Omental fat pad (tissue), 4 donors: Measurements from ENCODE around the gene MRPL43. TPM values are rescaled to one million over a fixed set of nuclear protein-coding genes. Genes with fewer than 3 reads are reported as not detected.

Experiments
- ATAC-seq: fragments of 150-250 bp; one replicate; pipeline ENCODE4 v1.9.1; 2016; ENCODE audit warnings: mild to moderate bottlenecking, moderate library complexity; ENCODE audit not compliant: low FRiP score
- DNase-seq: peaks from one replicate; pipeline ENCODE4 v3.0.0-alpha.2; 2019; ENCODE audit warnings: low spot score
- total RNA-seq, 4 donors: library from RNA; depleted of rRNA; stranded (reverse); fragments of >200 nt; gene quantifications; one replicate each; pipeline ENCODE4 v1.1.0, GENCODE V29; 2016
- TF ChIP-seq, protein P1 (sequence below), 3 donors: fragments of 450-650 bp; IDR thresholded peaks; one replicate each; pipeline ENCODE4 v1.5.1; 2016 to 2017; ENCODE audit warnings: antibody characterized with exemption in 3 of 3, mild to moderate bottlenecking in 3 of 3, moderate library complexity in 2 of 3

The MRPL43 gene
- total RNA-seq, 4 donors from 2014 or later, result 59.7 to 97.0 (median 79.3) TPM

DNA sequence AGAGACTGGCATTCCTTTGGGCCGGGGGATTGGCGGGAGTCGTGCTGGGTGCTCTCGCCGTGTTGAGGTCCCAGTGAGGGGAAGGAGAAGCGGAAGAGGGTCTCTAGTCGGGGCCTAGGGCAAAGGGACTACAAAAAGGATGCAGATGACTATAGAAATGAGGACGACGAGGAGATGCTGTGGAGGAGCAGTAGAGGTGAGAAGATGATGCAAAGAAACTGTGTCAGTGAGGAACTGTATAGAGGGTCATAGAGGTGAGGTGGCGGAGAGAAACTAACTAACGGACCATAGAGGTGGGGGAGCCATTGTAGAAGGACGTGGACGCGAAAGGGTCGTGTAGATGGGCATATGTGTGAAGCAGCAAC, 370 bp upstream of the MRPL43 start:
- TF ChIP-seq, protein P1, sequence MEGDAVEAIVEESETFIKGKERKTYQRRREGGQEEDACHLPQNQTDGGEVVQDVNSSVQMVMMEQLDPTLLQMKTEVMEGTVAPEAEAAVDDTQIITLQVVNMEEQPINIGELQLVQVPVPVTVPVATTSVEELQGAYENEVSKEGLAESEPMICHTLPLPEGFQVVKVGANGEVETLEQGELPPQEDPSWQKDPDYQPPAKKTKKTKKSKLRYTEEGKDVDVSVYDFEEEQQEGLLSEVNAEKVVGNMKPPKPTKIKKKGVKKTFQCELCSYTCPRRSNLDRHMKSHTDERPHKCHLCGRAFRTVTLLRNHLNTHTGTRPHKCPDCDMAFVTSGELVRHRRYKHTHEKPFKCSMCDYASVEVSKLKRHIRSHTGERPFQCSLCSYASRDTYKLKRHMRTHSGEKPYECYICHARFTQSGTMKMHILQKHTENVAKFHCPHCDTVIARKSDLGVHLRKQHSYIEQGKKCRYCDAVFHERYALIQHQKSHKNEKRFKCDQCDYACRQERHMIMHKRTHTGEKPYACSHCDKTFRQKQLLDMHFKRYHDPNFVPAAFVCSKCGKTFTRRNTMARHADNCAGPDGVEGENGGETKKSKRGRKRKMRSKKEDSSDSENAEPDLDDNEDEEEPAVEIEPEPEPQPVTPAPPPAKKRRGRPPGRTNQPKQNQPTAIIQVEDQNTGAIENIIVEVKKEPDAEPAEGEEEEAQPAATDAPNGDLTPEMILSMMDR (IDR thresholded peaks at IDR 0.05), result no peak
- no peak for ATAC-seq
- no peak for DNase-seq

DNA sequence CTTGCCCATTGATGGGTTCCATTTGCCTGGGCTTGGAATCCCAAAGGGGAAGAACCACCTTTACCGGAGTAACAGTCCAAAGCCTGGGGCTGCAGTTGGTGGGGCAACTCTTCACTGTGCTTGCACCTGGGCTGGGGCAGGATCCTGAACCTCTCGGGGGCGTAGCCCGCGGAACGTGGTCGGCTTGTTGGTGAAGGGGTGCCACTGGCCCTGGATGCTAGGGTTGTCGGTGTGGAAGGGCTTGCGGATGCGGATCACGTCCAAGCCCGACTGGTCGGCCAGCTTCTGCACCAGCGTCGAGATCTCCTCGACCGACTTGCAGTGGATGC, 710 bp downstream of the MRPL43 start:
- TF ChIP-seq, protein P1 (IDR thresholded peaks at IDR 0.05), result no peak
- ATAC-seq, result no peak
- DNase-seq, result no peak

- TF ChIP-seq, protein P1 (IDR thresholded peaks at IDR 0.05), result no peak
- ATAC-seq (no peak), DNase-seq (no peak)
Measured at GRCh38 chr10:100985336-100985735, 2.0 kb downstream of the MRPL43 start.

GRCh38 chr10:100984672-100985177, 2.6 kb downstream of the MRPL43 start:
- ATAC-seq, result no peak
- no peak for DNase-seq
- TF ChIP-seq, protein P1 (IDR thresholded peaks at IDR 0.05), result no peak

- TF ChIP-seq, protein P1 (IDR thresholded peaks at IDR 0.05), result no peak
- ATAC-seq (no peak), DNase-seq (no peak)
Measured at GRCh38 chr10:100983868-100984671, 3.2 kb downstream of the MRPL43 start.

DNA sequence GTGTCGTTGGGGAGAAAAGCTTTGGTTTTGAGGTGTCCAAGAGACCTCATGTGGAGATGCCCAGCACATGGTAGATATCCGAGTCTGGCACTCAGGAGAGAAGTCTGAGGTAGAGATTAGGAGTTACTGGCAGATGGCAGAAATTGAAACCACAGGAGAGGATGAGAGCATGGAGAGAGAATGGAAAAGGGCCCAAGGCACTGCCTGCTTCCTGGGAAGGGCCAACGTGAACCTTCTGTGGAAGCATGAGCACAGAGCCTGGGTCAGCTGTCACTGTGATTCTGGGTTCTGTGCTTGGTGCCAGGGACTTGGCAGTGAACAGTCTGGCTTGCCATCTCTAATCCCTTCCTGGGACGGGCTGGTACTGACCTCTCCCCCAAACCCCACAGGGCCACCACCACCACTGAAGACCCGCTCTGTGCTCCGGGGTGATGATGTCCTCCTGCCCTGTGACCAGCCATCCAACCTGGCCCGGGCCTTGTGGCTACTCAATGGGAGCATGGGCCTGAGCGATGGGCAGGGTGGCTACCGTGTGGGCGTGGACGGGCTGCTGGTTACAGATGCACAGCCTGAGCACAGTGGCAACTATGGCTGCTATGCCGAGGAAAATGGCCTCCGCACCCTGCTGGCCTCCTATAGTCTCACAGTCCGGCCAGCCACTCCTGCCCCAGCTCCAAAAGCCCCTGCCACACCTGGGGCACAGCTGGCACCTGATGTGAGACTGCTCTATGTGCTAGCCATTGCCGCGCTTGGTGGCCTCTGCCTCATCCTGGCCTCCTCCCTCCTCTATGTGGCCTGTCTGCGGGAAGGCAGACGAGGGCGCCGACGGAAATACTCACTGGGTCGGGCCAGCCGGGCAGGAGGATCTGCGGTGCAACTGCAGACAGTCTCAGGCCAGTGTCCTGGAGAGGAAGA, 4.1 kb downstream of the MRPL43 start:
- TF ChIP-seq, protein P1 (IDR thresholded peaks at IDR 0.05), result no peak
- ATAC-seq (no peak), DNase-seq (no peak)
